Adrenal gland (tissue), 5 donors: ENCODE results near the gene OSBPL6.

ENCODE experiments used
- POLR2A ChIP-seq, 2 donors: fragments of 450-650 bp; IDR thresholded peaks; one replicate each; pipeline ENCODE4 v1.6.1; 2017; ENCODE audit warnings: antibody characterized with exemption in 2 of 2, mild to moderate bottlenecking in 2 of 2, moderate library complexity in 1 of 2
- TF ChIP-seq, protein P1 (sequence below), 6 experiments: fragments of 450-650 bp in 4 of 6; fragments of 200-600 bp in 2 of 6; sonication (generic) in 1 of 6; IDR thresholded peaks; 1 replicate in 5 of 6; 2 replicates in 1 of 6; pipeline versions ENCODE4 v1.5.1 to v1.8.0; 2016 to 2021; ENCODE audit warnings: antibody characterized with exemption in 6 of 6, mild to moderate bottlenecking in 2 of 6, moderate library complexity in 1 of 6
- donor health status: DM: no; HTN: no; CAD: no.

DNA sequence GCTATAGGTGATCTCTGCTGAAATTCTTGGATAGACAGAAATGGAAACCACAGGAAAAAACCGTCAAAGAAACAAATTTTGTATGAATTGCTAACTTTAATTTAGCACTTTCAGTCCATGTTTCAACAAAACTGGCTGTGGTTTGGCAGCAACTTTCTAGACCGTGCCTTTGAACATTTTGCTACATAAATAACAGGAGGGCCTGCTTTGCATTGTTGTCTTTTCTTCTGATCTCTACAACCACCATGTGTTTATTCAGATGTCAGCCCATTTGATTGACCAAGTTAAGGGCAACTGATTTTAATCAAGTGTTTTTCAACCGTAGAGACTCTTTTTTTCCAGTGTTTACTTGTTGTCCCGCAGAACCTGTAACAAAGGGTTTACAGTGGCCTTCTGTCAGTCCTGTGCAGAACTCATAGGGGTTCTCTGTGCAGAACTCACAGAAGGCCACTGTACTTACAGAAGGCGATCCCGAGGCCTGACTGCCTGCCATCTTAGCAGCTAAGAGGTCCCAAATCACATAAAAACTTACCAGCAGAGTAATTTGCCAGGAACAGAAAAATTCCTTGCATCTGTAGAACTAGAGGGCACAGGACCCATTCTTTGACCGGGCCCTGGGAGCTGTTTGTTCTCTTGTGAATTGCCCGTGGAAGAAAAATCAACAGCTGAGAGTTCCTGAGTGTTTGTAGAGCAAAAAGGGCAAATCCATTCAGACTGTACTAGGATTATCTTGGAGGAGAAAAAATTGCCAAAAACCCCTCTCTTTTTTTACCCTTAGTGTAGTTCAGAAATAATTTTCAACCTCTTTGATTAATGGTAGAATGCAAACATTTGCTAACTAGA, 136.1 kb downstream of the OSBPL6 start:
- TF ChIP-seq, protein P1, sequence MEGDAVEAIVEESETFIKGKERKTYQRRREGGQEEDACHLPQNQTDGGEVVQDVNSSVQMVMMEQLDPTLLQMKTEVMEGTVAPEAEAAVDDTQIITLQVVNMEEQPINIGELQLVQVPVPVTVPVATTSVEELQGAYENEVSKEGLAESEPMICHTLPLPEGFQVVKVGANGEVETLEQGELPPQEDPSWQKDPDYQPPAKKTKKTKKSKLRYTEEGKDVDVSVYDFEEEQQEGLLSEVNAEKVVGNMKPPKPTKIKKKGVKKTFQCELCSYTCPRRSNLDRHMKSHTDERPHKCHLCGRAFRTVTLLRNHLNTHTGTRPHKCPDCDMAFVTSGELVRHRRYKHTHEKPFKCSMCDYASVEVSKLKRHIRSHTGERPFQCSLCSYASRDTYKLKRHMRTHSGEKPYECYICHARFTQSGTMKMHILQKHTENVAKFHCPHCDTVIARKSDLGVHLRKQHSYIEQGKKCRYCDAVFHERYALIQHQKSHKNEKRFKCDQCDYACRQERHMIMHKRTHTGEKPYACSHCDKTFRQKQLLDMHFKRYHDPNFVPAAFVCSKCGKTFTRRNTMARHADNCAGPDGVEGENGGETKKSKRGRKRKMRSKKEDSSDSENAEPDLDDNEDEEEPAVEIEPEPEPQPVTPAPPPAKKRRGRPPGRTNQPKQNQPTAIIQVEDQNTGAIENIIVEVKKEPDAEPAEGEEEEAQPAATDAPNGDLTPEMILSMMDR (IDR thresholded peaks at IDR 0.05), result no peak
- TF ChIP-seq POLR2A (IDR thresholded peaks at IDR 0.05), result no peak
